GM10248 (cell line): ENCODE data around the gene KCNQ2.

ENCODE experiments used
- CTCF ChIA-PET: fragments of 300-600 bp; sonication (Branson Sonifier 250); formaldehyde crosslinking; extraction: SDS; loops from one replicate; lab custom pipeline; 2021; ENCODE audit warnings: antibody characterized with exemption; lab: Yijun Ruan, JAX
- POLR2A ChIA-PET: fragments of 350-650 bp; sonication (Branson Sonifier 250); formaldehyde crosslinking; extraction: SDS; loops from one replicate; lab custom pipeline; 2020; ENCODE audit warnings: antibody characterized with exemption; lab: Yijun Ruan, JAX
- DNase-seq: peaks from one replicate; pipeline ENCODE4 v3.0.0; 2012; ENCODE audit errors: extremely low spot score
- CTCF ChIP-seq: IDR thresholded peaks from 2 replicates; pipeline ENCODE4 v1.5.1; 2012; ENCODE audit warnings: mild to moderate bottlenecking, low read depth; ENCODE audit errors: extremely low read depth, missing control alignments, control extremely low read depth

Gene KCNQ2

GRCh38 chr20:63491635-63492230 lies 19.3 kb upstream of the KCNQ2 start:
- no peak for DNase-seq
- ChIA-PET POLR2A (no interaction called here), CTCF (no interaction called here)
- no peak for TF ChIP-seq CTCF

GRCh38 chr20:63491078-63491477 lies 18.6 kb upstream of the KCNQ2 start:
- no peak for DNase-seq
- POLR2A ChIA-PET, result no interaction called here
- CTCF ChIA-PET, result no interaction called here
- TF ChIP-seq CTCF, result no peak

- ChIA-PET POLR2A (no interaction called here), CTCF (no interaction called here)
- TF ChIP-seq CTCF, result no peak
Observed at GRCh38 chr20:63490416-63490815, 18.0 kb upstream of the KCNQ2 start.

DNA sequence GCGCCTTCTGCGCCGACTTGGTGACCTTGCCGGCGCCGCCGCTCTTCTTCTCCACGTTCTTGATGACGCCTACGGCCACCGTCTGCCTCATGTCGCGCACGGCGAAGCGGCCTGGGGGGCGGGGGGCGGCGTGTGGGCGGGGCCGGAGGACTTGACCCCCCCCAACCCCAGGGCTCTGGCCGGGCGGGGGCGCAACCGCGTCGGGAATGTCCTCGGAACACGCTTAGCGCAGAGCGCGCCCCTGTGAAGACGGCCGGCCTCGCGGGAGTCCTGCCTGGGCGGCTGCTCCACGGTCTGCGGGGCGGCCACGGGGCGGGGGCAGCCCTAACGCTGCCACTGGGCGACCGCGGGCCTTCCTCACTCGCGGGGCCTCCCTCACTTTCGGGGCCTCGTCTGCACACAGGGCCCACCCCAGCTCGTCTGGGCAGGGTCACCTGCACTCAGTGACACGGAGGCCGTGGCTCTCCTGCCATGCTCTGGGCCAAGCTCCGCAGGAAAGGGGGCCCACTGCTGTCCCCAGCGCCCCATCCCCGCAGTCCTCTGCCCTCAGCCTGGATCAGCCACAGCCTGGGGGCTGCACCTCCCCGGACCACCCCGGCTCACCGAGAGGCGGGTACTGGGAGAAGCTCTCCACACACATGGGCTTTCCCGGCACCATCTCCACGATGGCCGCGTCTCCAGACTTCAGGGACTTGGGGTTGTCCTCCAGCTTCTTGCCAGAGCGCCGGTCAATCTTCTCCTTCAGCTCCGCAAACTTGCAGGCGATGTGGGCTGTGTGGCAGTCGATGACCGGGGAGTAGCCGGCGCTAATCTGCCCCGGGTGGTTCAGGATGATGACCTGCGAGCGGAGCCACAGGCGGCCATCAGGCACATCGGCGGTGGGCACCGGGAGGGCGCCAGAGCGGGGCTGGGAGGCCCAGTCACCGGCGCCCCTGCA lies 16.1 kb upstream of the KCNQ2 start:
- ChIA-PET POLR2A (no interaction called here), CTCF (no interaction called here)
- DNase-seq, result no peak
- no peak for TF ChIP-seq CTCF

More at GRCh38 chr20:63490416-63490815, 18.0 kb upstream of the KCNQ2 start:
- no peak for DNase-seq

DNA sequence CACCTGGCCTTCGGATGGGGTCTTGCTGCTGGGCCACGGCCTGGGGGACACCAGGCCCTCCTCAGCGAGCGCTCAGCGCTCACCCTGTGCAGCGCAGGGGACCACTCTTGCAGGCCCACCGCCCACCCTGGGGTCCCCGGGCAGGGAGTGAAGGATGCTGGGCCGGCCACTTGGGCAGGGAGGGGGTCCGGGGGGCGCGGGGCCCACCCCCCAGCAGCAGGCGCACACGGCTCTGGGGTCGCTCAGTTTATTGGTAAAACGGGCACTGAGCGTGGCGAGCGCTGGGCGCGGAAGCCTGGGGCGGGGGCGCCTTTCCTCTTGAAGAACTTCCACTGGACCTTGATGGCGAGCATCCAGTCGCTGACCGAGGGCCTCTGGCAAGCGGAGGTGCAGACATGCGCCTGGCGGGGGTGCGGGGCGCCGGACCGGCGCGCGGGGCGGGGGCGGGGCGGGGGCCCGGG lies 15.4 kb upstream of the KCNQ2 start:
- CTCF ChIA-PET, result no interaction called here
- POLR2A ChIA-PET, result no interaction called here
- no peak for TF ChIP-seq CTCF
- no peak for DNase-seq

GRCh38 chr20:63487116-63487764 lies 14.8 kb upstream of the KCNQ2 start:
- CTCF ChIA-PET, result no interaction called here
- POLR2A ChIA-PET, result no interaction called here
- no peak for TF ChIP-seq CTCF
- DNase-seq, result no peak
